Large intestine (tissue), 3 donors: Measurements from ENCODE around the gene TM7SF2. TPM values are rescaled to one million over a fixed set of nuclear protein-coding genes. Genes with fewer than 3 reads are reported as not detected.
A peak's percentile ranks its signal among the peaks of the same experiment; 100 is the strongest.
"Not testable (repeated sequence)": the region's sequence is repeated elsewhere in the genome, so short reads cannot be mapped to it uniquely, and the experiment has no call there.

Experiments
- DNase-seq, 2 donors: peaks; one replicate each; pipeline versions ENCODE4 v3.0.0 to v3.0.0-alpha.2; 2013
- H3K27ac ChIP-seq: one replicate; pipeline ENCODE4 v1.5.1; 2013; ENCODE audit warnings: low read length
- H3K27me3 ChIP-seq: 2 replicates; pipeline ENCODE4 v1.6.1; 2013; ENCODE audit warnings: low read length; ENCODE audit not compliant: control insufficient read depth, insufficient read depth
- H3K36me3 ChIP-seq: 2 replicates; pipeline ENCODE4 v1.6.1; 2013; ENCODE audit warnings: low read length; ENCODE audit not compliant: control insufficient read depth, insufficient read depth
- H3K4me1 ChIP-seq: one replicate; pipeline ENCODE4 v1.6.1; 2013; ENCODE audit warnings: low read length; ENCODE audit not compliant: control insufficient read depth, insufficient read depth
- H3K4me3 ChIP-seq: one replicate; pipeline ENCODE4 v1.5.1; 2013; ENCODE audit warnings: low read length
- H3K9me3 ChIP-seq: one replicate; pipeline ENCODE4 v1.6.1; 2013; ENCODE audit warnings: mild to moderate bottlenecking, low read depth, low read length, moderate library complexity; ENCODE audit not compliant: control insufficient read depth
- WGBS: methylation state at CpG from one replicate; pipeline ENCODE4 v1.1.5; 2013; ENCODE audit warnings: low lambda C conversion rate; ENCODE audit not compliant: insufficient coverage; 5-methylcytosine and 5-hydroxymethylcytosine counted together
- polyA plus RNA-seq: library from polyadenylated mRNA; unstranded; fragments of 120-200 nt; gene quantifications from one replicate; pipeline ENCODE4 v1.2.1, GENCODE V29; 2013

Gene TM7SF2
- polyA plus RNA-seq, 1 donor, result 56.4 TPM

GRCh38 chr11:65141896-65142494, 30.3 kb downstream of the TM7SF2 start:
- Histone ChIP-seq H3K9me3 (no peaks in the 10 kb centered on the region), H3K27ac (no peak overlapping the region), H3K36me3 (no peaks in the 10 kb centered on the region), H3K27me3 (no peaks in the 10 kb centered on the region), H3K4me1 (no peaks in the 10 kb centered on the region), H3K4me3 (no peak overlapping the region)
- no CpG with 5 or more reads among the region's 7 CpGs for WGBS
- no peak for DNase-seq

- DNase-seq, result no peak
- no CpG with 5 or more reads among the region's 2 CpGs for WGBS
- Histone ChIP-seq H3K27ac (no peak overlapping the region), H3K27me3 (no peaks in the 10 kb centered on the region), H3K4me3 (no peak overlapping the region), H3K4me1 (peaks cover 2% of the 10 kb centered on the region), H3K36me3 (no peaks in the 10 kb centered on the region), H3K9me3 (no peaks in the 10 kb centered on the region)
Measured at GRCh38 chr11:65147352-65148075, 35.8 kb downstream of the TM7SF2 start.

- Histone ChIP-seq H3K36me3 (no peaks in the 10 kb centered on the region), H3K27me3 (no peaks in the 10 kb centered on the region), H3K4me1 (peaks cover 2% of the 10 kb centered on the region), H3K4me3 (no peak overlapping the region), H3K9me3 (no peaks in the 10 kb centered on the region), H3K27ac (no peak overlapping the region)
- no CpG with 5 or more reads among the region's 5 CpGs for WGBS
- DNase-seq, result no peak
Measured at GRCh38 chr11:65148657-65149056, 37.0 kb downstream of the TM7SF2 start.

- H3K36me3 ChIP-seq, H3K9me3 ChIP-seq, H3K4me1 ChIP-seq, H3K4me3 ChIP-seq, DNase-seq, H3K27me3 ChIP-seq, H3K27ac ChIP-seq: not testable (repeated sequence)
- no CpG with 5 or more reads among the region's 10 CpGs for WGBS
Measured at GRCh38 chr11:65150131-65150508, 38.4 kb downstream of the TM7SF2 start.

- H3K4me1 ChIP-seq, result peaks cover 2% of the 10 kb centered on the region
- WGBS, result no CpG with 5 or more reads among the region's 12 CpGs
- DNase-seq, result peak; percentile 53 to 81
- peak overlapping the region; percentile 18 for H3K27ac ChIP-seq
- H3K4me3 ChIP-seq, result no peak overlapping the region
- no peaks in the 10 kb centered on the region for H3K27me3 ChIP-seq
- no peaks in the 10 kb centered on the region for H3K9me3 ChIP-seq
- H3K36me3 ChIP-seq, result no peaks in the 10 kb centered on the region
Measured at GRCh38 chr11:65150509-65151299, 39.0 kb downstream of the TM7SF2 start.

- no peaks in the 10 kb centered on the region for H3K27me3 ChIP-seq
- H3K36me3 ChIP-seq, result no peaks in the 10 kb centered on the region
- H3K27ac ChIP-seq, result peak overlapping the region; percentile 18
- DNase-seq, result no peak
- no peaks in the 10 kb centered on the region for H3K9me3 ChIP-seq
- H3K4me3 ChIP-seq, result no peak overlapping the region
- H3K4me1 ChIP-seq, result peaks cover 2% of the 10 kb centered on the region
- WGBS, result 83% methylated on average over 2 of the region's 3 CpGs
Measured at GRCh38 chr11:65151331-65151899, 39.7 kb downstream of the TM7SF2 start.

GRCh38 chr11:65152122-65152521, 40.5 kb downstream of the TM7SF2 start:
- 100% methylated on average over 1 of the region's 2 CpGs for WGBS
- H3K4me3 ChIP-seq, result no peak overlapping the region
- DNase-seq, result no peak
- H3K36me3 ChIP-seq, result no peaks in the 10 kb centered on the region
- no peaks in the 10 kb centered on the region for H3K27me3 ChIP-seq
- no peak overlapping the region for H3K27ac ChIP-seq
- peaks cover 2% of the 10 kb centered on the region for H3K4me1 ChIP-seq
- no peaks in the 10 kb centered on the region for H3K9me3 ChIP-seq

GRCh38 chr11:65156256-65156655, 44.6 kb downstream of the TM7SF2 start:
- WGBS, result no CpG with 5 or more reads among the region's 3 CpGs

GRCh38 chr11:65156926-65157325, 45.3 kb downstream of the TM7SF2 start:
- no peak overlapping the region for H3K27ac ChIP-seq
- no peak for DNase-seq
- no CpG with 5 or more reads among the region's 3 CpGs for WGBS
- H3K4me1 ChIP-seq, result no peaks in the 10 kb centered on the region
- H3K27me3 ChIP-seq, result no peaks in the 10 kb centered on the region
- H3K4me3 ChIP-seq, result no peak overlapping the region
- no peaks in the 10 kb centered on the region for H3K36me3 ChIP-seq
- no peaks in the 10 kb centered on the region for H3K9me3 ChIP-seq

More at GRCh38 chr11:65156256-65156655, 44.6 kb downstream of the TM7SF2 start:
- Histone ChIP-seq H3K36me3 (no peaks in the 10 kb centered on the region), H3K4me1 (no peaks in the 10 kb centered on the region), H3K4me3 (no peak overlapping the region), H3K27ac (no peak overlapping the region), H3K27me3 (no peaks in the 10 kb centered on the region), H3K9me3 (no peaks in the 10 kb centered on the region)
- no peak for DNase-seq

- H3K9me3 ChIP-seq, result no peaks in the 10 kb centered on the region
- H3K36me3 ChIP-seq, result no peaks in the 10 kb centered on the region
- no peak for DNase-seq
- H3K27ac ChIP-seq, result no peak overlapping the region
- no peaks in the 10 kb centered on the region for H3K27me3 ChIP-seq
- H3K4me1 ChIP-seq, result no peaks in the 10 kb centered on the region
- H3K4me3 ChIP-seq, result no peak overlapping the region
- no CpG with 5 or more reads among the region's 3 CpGs for WGBS
Measured at GRCh38 chr11:65157336-65157735, 45.7 kb downstream of the TM7SF2 start.
